ENCODE measurements around the gene TAS1R1. TPM values are rescaled to one million over a fixed set of nuclear protein-coding genes. Genes with fewer than 3 reads are reported as not detected.

TAS1R1 gene
- total and polyA plus RNA-seq, 2 experiments from 2014 or later, result not detected

DNA sequence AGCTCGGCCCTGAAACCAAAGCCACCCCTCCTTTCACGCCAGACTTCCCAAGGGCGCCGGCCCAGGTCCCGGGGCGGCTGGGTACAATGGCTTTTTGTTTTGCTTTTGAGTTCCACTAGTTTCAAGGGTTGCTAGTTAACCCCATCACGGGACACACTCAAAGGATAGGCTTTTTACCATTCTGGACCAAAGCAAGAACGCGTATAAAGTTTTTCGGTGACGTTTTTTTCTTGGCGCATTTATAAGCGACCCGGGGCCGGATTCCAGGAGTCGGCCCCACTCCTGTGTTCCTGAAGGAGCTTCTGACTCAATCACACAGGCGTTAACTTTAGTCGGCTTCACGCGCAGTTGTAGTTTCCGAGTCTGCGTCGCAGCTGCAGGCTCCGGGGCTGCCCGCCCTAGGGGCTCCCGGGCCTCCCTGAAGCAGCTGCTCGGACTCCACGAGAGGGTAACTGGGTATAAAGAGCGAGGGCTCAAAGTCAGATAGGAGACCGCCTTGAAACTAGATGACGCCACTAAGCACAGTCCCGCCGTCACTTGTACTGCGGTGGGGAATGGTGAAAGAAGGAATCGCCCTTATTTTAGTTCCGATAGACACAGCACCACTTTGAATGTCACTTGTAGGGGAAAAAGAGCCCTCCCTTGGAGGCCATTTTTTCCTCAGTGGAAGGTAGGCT is 48.3 kb downstream of the TAS1R1 start:
- H3K79me2 ChIP-seq, result peaks cover 44% of the 10 kb centered on the region
- H3K9me2 ChIP-seq (replicated peaks; ENCODE audit: insufficient read depth), result no peaks in the 10 kb centered on the region
- H3K4me3 ChIP-seq, result peak overlapping the region; percentile 40
- H3K4me2 ChIP-seq, result peak overlapping the region; percentile 88
- H3K9me3 ChIP-seq (ENCODE audit: low read depth), result no peaks in the 10 kb centered on the region
- peaks cover 19% of the 10 kb centered on the region for H4K20me1 ChIP-seq (ENCODE audit: insufficient read depth, poor library complexity, severe bottlenecking)
- H2AFZ ChIP-seq, result peak overlapping the region; percentile 86
- H3K27ac ChIP-seq, result peak overlapping the region; percentile 100
- peaks cover 33% of the 10 kb centered on the region for H3K4me1 ChIP-seq (ENCODE audit: insufficient read depth)
- no peaks in the 10 kb centered on the region for H3K36me3 ChIP-seq (replicated peaks; ENCODE audit: insufficient read depth, low read depth)
- TF ChIP-seq, protein P1, sequence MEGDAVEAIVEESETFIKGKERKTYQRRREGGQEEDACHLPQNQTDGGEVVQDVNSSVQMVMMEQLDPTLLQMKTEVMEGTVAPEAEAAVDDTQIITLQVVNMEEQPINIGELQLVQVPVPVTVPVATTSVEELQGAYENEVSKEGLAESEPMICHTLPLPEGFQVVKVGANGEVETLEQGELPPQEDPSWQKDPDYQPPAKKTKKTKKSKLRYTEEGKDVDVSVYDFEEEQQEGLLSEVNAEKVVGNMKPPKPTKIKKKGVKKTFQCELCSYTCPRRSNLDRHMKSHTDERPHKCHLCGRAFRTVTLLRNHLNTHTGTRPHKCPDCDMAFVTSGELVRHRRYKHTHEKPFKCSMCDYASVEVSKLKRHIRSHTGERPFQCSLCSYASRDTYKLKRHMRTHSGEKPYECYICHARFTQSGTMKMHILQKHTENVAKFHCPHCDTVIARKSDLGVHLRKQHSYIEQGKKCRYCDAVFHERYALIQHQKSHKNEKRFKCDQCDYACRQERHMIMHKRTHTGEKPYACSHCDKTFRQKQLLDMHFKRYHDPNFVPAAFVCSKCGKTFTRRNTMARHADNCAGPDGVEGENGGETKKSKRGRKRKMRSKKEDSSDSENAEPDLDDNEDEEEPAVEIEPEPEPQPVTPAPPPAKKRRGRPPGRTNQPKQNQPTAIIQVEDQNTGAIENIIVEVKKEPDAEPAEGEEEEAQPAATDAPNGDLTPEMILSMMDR (IDR thresholded peaks at IDR 0.05; ENCODE audit: poor library complexity), result no peak
- TF ChIP-seq EZH2phosphoT487 (IDR thresholded peaks at IDR 0.05; ENCODE audit: low read depth, severe bottlenecking, unreplicated experiment) (no peak), EZH2 (IDR thresholded peaks at IDR 0.05; ENCODE audit: borderline replicate concordance) (no peak)
- WGBS (ENCODE audit: low lambda C conversion rate, missing lambda C conversion rate), result 3% methylated on average over 36 of the region's 36 CpGs
- no peaks in the 10 kb centered on the region for H3K27me3 ChIP-seq
- DNase-seq (ENCODE audit: low spot score), result peak; percentile 86

DNA sequence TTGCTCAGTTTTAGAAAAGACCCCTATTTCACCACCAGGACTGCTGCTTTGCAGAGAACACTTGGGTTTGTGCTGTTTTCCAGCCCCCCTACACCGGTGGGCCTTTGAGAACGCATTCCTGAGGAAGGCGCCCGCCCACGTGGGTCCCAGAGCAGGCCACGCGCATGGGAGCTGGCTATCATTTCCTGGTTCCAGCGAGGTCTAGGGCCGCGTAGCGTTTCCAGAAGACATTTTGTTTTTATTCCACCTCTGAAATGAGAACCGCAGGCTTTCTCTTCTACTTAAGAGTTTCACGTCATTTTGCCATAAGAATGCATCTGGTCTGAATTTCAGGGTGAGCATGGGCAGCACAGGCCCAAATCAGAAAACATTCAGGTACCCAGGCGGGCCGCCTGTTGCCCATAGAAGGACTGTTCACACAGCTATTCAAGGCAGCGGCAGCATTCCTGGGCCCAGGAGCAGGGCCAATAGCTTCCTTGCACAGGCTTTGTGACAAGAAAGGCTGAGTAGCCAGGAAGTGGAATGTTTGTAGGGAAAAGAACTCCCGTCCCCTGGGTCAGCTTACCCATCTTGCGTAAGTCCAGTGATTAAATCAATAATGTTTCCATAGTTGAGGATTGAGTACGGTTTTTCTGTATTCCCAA is 48.9 kb downstream of the TAS1R1 start:
- whole genome bisulfite sequencing (ENCODE audit: low lambda C conversion rate, missing lambda C conversion rate), result 22% methylated on average over 19 of the region's 19 CpGs
- H2AFZ ChIP-seq, result peak overlapping the region; percentile 86
- no peaks in the 10 kb centered on the region for H3K36me3 ChIP-seq (replicated peaks; ENCODE audit: insufficient read depth, low read depth)
- peaks cover 17% of the 10 kb centered on the region for H4K20me1 ChIP-seq (ENCODE audit: insufficient read depth, poor library complexity, severe bottlenecking)
- no peaks in the 10 kb centered on the region for H3K9me3 ChIP-seq (ENCODE audit: low read depth)
- peaks cover 40% of the 10 kb centered on the region for H3K79me2 ChIP-seq
- no peaks in the 10 kb centered on the region for H3K27me3 ChIP-seq
- no peak for TF ChIP-seq EZH2 (IDR thresholded peaks at IDR 0.05; ENCODE audit: borderline replicate concordance)
- TF ChIP-seq EZH2phosphoT487 (IDR thresholded peaks at IDR 0.05; ENCODE audit: low read depth, severe bottlenecking, unreplicated experiment), result no peak
- TF ChIP-seq, protein P1 (IDR thresholded peaks at IDR 0.05; ENCODE audit: poor library complexity), result no peak
- H3K9me2 ChIP-seq (replicated peaks; ENCODE audit: insufficient read depth), result no peaks in the 10 kb centered on the region
- peak overlapping the region; percentile 40 for H3K4me3 ChIP-seq
- DNase-seq (ENCODE audit: low spot score), result peak; percentile 75
- peaks cover 33% of the 10 kb centered on the region for H3K4me1 ChIP-seq (ENCODE audit: insufficient read depth)
- peak overlapping the region; percentile 100 for H3K27ac ChIP-seq
- H3K4me2 ChIP-seq, result peak overlapping the region; percentile 88

DNA sequence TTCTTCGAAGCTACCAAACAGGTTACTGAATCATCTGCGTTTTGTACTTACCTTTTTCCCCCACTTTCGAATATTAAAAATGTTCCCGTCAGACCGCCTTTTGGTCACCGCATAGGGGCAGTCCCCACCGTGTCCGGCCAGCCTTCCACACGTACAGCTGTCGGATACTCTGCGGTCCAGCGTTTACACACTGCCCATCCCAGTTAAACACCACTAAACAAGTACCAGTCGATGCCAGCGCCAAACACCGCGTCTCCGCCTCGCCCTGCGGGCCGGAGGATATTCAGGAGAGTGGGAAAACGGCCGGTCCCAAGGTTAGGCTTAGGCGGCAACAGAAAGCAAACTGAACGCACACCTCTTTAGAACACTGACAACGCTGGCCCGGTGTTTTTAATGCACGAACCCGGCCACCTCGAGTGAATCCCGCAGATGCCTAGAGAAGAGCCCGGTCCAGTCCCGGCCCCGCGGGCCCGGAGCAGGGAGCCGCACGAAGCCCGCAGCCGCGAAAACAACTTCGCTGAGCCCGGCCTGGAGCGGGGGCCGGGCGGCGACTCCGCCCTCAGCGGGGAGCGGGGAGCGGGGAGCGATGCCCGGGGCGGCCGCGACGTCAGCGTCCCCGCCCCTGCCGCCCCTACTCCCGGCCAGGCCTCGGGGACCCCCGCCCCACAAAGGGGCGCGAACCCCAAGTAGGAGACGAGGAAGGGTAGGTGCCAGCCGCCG is 57.7 kb downstream of the TAS1R1 start:
- Histone ChIP-seq H3K4me1 (ENCODE audit: insufficient read depth) (no peaks in the 10 kb centered on the region), H3K4me3 (peak overlapping the region; percentile 81), H3K9me2 (replicated peaks; ENCODE audit: insufficient read depth) (no peaks in the 10 kb centered on the region), H3K9me3 (ENCODE audit: low read depth) (no peaks in the 10 kb centered on the region), H3K27me3 (no peaks in the 10 kb centered on the region), H4K20me1 (ENCODE audit: insufficient read depth, poor library complexity, severe bottlenecking) (peaks cover 16% of the 10 kb centered on the region), H3K4me2 (peak overlapping the region; percentile 83), H3K36me3 (replicated peaks; ENCODE audit: insufficient read depth, low read depth) (no peaks in the 10 kb centered on the region), H2AFZ (peak overlapping the region; percentile 90), H3K27ac (peak overlapping the region; percentile 94), H3K79me2 (peaks cover 68% of the 10 kb centered on the region)
- DNase-seq (ENCODE audit: low spot score), result peak; percentile 82
- TF ChIP-seq EZH2phosphoT487 (IDR thresholded peaks at IDR 0.05; ENCODE audit: low read depth, severe bottlenecking, unreplicated experiment) (no peak), EZH2 (IDR thresholded peaks at IDR 0.05; ENCODE audit: borderline replicate concordance) (no peak)
- TF ChIP-seq, protein P1 (IDR thresholded peaks at IDR 0.05; ENCODE audit: poor library complexity), result no peak
- 2% methylated on average over 44 of the region's 67 CpGs for WGBS (ENCODE audit: low lambda C conversion rate, missing lambda C conversion rate)
